Measurements from ENCODE around the gene ATP6V1A. TPM values are rescaled to one million over a fixed set of nuclear protein-coding genes. Genes with fewer than 3 reads are reported as not detected.

Gene ATP6V1A
- total RNA-seq, 1 experiment from 2014 or later: 73.4 TPM

GRCh38 chr3:113741086-113741485, 5.7 kb upstream of the ATP6V1A start:
- no peak overlapping the region for H2BK12ac ChIP-seq (ENCODE audit: insufficient read length, low read depth, low read length)
- no peak overlapping the region for H2AFZ ChIP-seq (ENCODE audit: low read length)
- no peak overlapping the region for H3K14ac ChIP-seq (ENCODE audit: insufficient read depth, low read length)
- peaks cover 68% of the 10 kb centered on the region for H3K79me2 ChIP-seq (ENCODE audit: insufficient read depth, low read length)
- H3K18ac ChIP-seq (ENCODE audit: insufficient read length, low read depth, low read length): no peak overlapping the region
- Mint-ChIP-seq H3K4me3 (no peak overlapping the region), H3K4me1 (peaks cover 61 to 74% of the 10 kb centered on the region in 2 experiments), H3K9me3 (0 out of 5 replicates have a peak, but pooled peaks cover 0 to 2% of the 10 kb centered on the region in 2 experiments), H3K27ac (peak overlapping the region in 1 of 3 experiments; percentile 4; a peak in 2 of 7 replicates), H3K27me3 (ENCODE audit: low read depth) (no peaks in the 10 kb centered on the region), H3K36me3 (ENCODE audit: insufficient read depth in 1 of 3, low read depth in 3 of 3) (peaks cover 0 to 10% (median 7%) of the 10 kb centered on the region in 3 experiments; a peak in 5 of 7 replicates)
- no peak overlapping the region for H3K23ac ChIP-seq (ENCODE audit: insufficient read length, low read depth, low read length)
- no peaks in the 10 kb centered on the region for H4K20me1 ChIP-seq (ENCODE audit: control insufficient read depth, insufficient read depth, insufficient read length)
- H2BK5ac ChIP-seq (ENCODE audit: insufficient read length, low read length): no peak overlapping the region
- H3K4me1 ChIP-seq (ENCODE audit: insufficient read depth, low read length): no peaks in the 10 kb centered on the region
- no peak overlapping the region for H3K56ac ChIP-seq (ENCODE audit: insufficient read length, low read depth, low read length)
- TF ChIP-seq CTCF (conservative IDR thresholded peaks at IDR 0.05): no peak
- no peak overlapping the region for H3K4ac ChIP-seq (ENCODE audit: low read depth, low read length)
- no peak overlapping the region for H4K91ac ChIP-seq (ENCODE audit: insufficient read length, low read depth, low read length)
- H3K9ac ChIP-seq (ENCODE audit: extremely low read depth, insufficient read length, low read length): no peak overlapping the region
- no peak for DNase-seq
- no peak overlapping the region for H2BK20ac ChIP-seq (ENCODE audit: low read depth, low read length, poor library complexity, severe bottlenecking)
- no peaks in the 10 kb centered on the region for H3K9me3 ChIP-seq (ENCODE audit: control insufficient read depth, low read depth, low read length)
- no peaks in the 10 kb centered on the region for H3K79me1 ChIP-seq (ENCODE audit: insufficient read depth, low read depth, low read length, poor library complexity, severe bottlenecking)
- H2AK5ac ChIP-seq (ENCODE audit: insufficient read length, low read length): no peak overlapping the region
- WGBS (ENCODE audit: extremely low coverage, insufficient read length, low lambda C conversion rate): no CpG with 5 or more reads among the region's 5 CpGs
- H2BK120ac ChIP-seq (ENCODE audit: low read depth, low read length, poor library complexity, severe bottlenecking): no peak overlapping the region
- H2BK15ac ChIP-seq (ENCODE audit: low read depth, low read length): no peak overlapping the region
- H3T11ph ChIP-seq (ENCODE audit: low read length): no peak overlapping the region
- peaks cover 3% of the 10 kb centered on the region for H3K23me2 ChIP-seq (ENCODE audit: insufficient read length, low read depth, low read length, poor library complexity, severe bottlenecking)
- no peak overlapping the region for H3K4me2 ChIP-seq (ENCODE audit: insufficient read depth, insufficient read length, low read length)
- H4K8ac ChIP-seq (replicated peaks; ENCODE audit: insufficient read length, low read depth, low read length): no peak overlapping the region
- no peak overlapping the region for H3K27ac ChIP-seq (ENCODE audit: insufficient read length, low read depth, low read length)
- no peaks in the 10 kb centered on the region for H3K27me3 ChIP-seq (ENCODE audit: insufficient read depth, low read length)
- H4K5ac ChIP-seq (ENCODE audit: insufficient read length, low read depth, low read length): no peak overlapping the region
